Measurements from ENCODE around the gene PRELID3B. TPM values are rescaled to one million over a fixed set of nuclear protein-coding genes. Genes with fewer than 3 reads are reported as not detected.

Gene PRELID3B
- total RNA-seq, 2 donors from 2014 or later: 20.8 to 29.3 TPM

GRCh38 chr20:59010995-59011873 is 31.4 kb downstream of the PRELID3B start:
- Histone ChIP-seq H3K9me3 (no peaks in the 10 kb centered on the region), H3K36me3 (replicated peaks in 1 of 2; ENCODE audit: insufficient read depth in 1 of 2, low read depth in 2 of 2) (no peaks in the 10 kb centered on the region), H3K27ac (peak overlapping the region in 2 of 4 donors; percentile 21 to 35), H3K4me1 (peaks cover 20% of the 10 kb centered on the region), H3K27me3 (no peaks in the 10 kb centered on the region), H3K4me3 (no peak overlapping the region)
- intact Hi-C loops (cut with DNase I): no loop called here
- ATAC-seq (no peak), DNase-seq (no peak)
- 51 to 55% methylated on average over 13 to 17 of the region's 17 CpGs for WGBS, 2 donors
- no peak for TF ChIP-seq CTCF (IDR thresholded peaks at IDR 0.05)
- no peak for TF ChIP-seq POLR2A (IDR thresholded peaks at IDR 0.05)

DNA sequence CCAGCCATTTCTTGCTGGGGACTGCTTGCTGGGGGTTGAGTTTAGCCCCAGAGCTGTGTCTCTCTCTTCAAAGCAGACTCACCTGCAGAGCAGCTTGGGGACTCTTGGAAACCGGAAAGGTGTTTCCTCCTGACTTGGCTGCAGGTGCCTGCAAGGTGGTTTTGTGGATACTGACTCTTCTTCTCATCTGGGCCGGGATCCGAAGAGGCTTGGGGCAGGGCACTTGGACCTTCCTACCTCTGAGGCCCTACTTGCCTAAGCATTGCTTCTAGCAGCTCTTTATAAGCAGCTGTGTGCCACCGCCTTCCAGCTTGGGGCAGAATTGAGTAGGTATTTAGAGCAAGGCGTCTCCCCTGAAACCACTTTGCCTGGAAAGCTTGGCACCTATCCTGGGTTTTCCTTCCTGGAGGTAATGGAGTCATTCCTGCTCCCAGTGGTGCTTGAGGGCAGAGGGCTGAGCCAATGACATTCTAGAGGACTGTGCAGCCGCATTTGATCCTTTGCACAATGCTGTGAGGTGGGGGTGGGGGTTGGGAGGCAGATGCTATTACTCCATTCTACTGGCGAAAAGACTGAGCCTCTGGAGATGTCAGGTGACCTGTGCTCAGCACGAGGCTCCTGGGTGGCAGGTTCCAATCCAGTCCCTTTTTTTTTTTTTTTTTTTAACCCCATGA is 32.1 kb downstream of the PRELID3B start:
- Histone ChIP-seq H3K36me3 (replicated peaks in 1 of 2; ENCODE audit: insufficient read depth in 1 of 2, low read depth in 2 of 2) (no peaks in the 10 kb centered on the region), H3K4me1 (peaks cover 28% of the 10 kb centered on the region), H3K4me3 (no peak overlapping the region), H3K27me3 (no peaks in the 10 kb centered on the region), H3K9me3 (no peaks in the 10 kb centered on the region), H3K27ac (peak overlapping the region in 2 of 4 donors; percentile 21 to 35)
- WGBS, 2 donors: 73 to 76% methylated on average over 5 to 8 of the region's 8 CpGs
- TF ChIP-seq CTCF (IDR thresholded peaks at IDR 0.05) (no peak), POLR2A (IDR thresholded peaks at IDR 0.05) (no peak)
- ATAC-seq (no peak), DNase-seq (no peak)
- intact Hi-C loops (cut with DNase I): no loop called here

DNA sequence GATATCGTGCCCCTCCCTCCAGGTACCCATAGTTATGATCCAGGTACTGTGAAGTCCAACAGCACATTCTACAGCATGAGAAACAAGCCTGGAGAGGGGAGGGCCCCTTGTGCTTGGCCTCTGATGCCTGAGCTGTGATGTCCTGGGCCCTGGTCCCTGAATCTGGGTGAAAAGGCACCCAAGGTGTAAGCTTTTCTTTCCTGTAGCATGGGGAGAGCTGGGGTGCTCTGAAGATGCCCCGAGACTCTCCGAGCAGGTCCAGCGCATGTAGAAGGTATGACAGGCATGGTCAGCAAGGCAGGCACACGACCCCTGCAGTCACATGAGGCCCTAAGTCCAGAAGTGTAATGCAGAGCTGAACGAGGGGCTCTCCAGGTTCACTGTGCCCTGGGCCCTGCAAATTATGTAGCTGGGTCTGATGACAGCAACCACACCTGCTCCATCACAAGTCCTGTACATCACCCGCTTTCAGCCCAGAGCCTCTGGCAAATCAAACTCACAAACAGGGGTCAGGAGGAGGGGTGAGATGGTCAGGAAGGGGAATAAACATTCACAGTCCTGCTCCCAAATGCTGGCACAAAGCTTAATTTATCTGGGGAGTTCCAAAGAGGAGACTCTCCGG is 33.8 kb downstream of the PRELID3B start:
- TF ChIP-seq CTCF (IDR thresholded peaks at IDR 0.05): no peak
- no peak for TF ChIP-seq POLR2A (IDR thresholded peaks at IDR 0.05)
- WGBS, 2 donors: 81 to 85% methylated on average over 3 to 8 of the region's 8 CpGs
- intact Hi-C loops (cut with DNase I): no loop called here
- H3K27me3 ChIP-seq: no peaks in the 10 kb centered on the region
- H3K4me1 ChIP-seq: peaks cover 40% of the 10 kb centered on the region
- no peak for DNase-seq
- H3K4me3 ChIP-seq: no peak overlapping the region
- no peaks in the 10 kb centered on the region for H3K36me3 ChIP-seq (replicated peaks in 1 of 2; ENCODE audit: insufficient read depth in 1 of 2, low read depth in 2 of 2)
- H3K27ac ChIP-seq: no peak overlapping the region
- ATAC-seq: no peak
- H3K9me3 ChIP-seq: no peaks in the 10 kb centered on the region

- ATAC-seq: no peak
- 70 to 89% methylated on average over 17 to 24 of the region's 24 CpGs for WGBS, 2 donors
- DNase-seq: peak in 2 of 4 donors; percentile 29 to 60
- no peak for TF ChIP-seq CTCF (IDR thresholded peaks at IDR 0.05)
- no peak for TF ChIP-seq POLR2A (IDR thresholded peaks at IDR 0.05)
- H3K9me3 ChIP-seq: no peaks in the 10 kb centered on the region
- intact Hi-C loops (cut with DNase I): no loop called here
- H3K4me3 ChIP-seq: no peak overlapping the region
- peak overlapping the region in 3 of 4 donors; percentile 70 to 81 (median 70) for H3K27ac ChIP-seq
- no peaks in the 10 kb centered on the region for H3K36me3 ChIP-seq (replicated peaks in 1 of 2; ENCODE audit: insufficient read depth in 1 of 2, low read depth in 2 of 2)
- peaks cover 40% of the 10 kb centered on the region for H3K4me1 ChIP-seq
- H3K27me3 ChIP-seq: no peaks in the 10 kb centered on the region
Measured at GRCh38 chr20:59007665-59008511, 34.7 kb downstream of the PRELID3B start.
